ENCODE measurements around the gene PAX7.

DNA sequence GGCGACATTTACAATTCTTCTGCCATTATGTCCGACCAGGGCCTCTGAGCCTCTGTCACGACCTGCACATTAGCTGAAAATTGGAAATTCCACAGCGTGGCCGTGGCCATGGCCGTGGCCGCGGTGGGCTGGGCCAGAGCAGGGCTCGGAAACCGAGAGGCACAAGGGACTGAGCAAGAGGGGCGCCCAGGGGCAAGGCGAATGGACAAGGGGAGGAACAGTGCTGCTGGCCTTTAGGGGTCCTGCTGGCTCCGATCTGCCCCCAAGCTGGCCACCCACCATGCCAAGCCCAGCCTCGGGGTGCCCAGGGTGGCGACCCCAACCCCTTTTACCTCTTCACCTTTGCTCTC, 153.8 kb downstream of the PAX7 start:
- TF ChIP-seq, protein P1, sequence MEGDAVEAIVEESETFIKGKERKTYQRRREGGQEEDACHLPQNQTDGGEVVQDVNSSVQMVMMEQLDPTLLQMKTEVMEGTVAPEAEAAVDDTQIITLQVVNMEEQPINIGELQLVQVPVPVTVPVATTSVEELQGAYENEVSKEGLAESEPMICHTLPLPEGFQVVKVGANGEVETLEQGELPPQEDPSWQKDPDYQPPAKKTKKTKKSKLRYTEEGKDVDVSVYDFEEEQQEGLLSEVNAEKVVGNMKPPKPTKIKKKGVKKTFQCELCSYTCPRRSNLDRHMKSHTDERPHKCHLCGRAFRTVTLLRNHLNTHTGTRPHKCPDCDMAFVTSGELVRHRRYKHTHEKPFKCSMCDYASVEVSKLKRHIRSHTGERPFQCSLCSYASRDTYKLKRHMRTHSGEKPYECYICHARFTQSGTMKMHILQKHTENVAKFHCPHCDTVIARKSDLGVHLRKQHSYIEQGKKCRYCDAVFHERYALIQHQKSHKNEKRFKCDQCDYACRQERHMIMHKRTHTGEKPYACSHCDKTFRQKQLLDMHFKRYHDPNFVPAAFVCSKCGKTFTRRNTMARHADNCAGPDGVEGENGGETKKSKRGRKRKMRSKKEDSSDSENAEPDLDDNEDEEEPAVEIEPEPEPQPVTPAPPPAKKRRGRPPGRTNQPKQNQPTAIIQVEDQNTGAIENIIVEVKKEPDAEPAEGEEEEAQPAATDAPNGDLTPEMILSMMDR (IDR thresholded peaks at IDR 0.05): no peak
- TF ChIP-seq EZH2 (IDR thresholded peaks at IDR 0.05; ENCODE audit: borderline replicate concordance, insufficient read depth, low read depth, low read length, poor library complexity, severe bottlenecking): no peak

Data from B cell (primary cell).